IMR-90 (cell line): ENCODE results near the gene RALGAPA1. TPM values are rescaled to one million over a fixed set of nuclear protein-coding genes. Genes with fewer than 3 reads are reported as not detected.

Experiments used
- ATAC-seq: fragments of 200-7000 bp; cut with Tn5 transposase; 2 replicates; pipeline ENCODE4 v1.9.1; 2020; ENCODE audit warnings: low read depth, mild to moderate bottlenecking, moderate library complexity
- BruUV-seq: library from RNA; stranded (reverse); fragments of 400-500 nt; replicated peaks from 2 replicates; lab custom pipeline; 2021; lab: Mats Ljungman, UMichigan
- CTCF ChIA-PET: fragments of 300-600 bp; formaldehyde crosslinking; extraction: SDS; loops from one replicate; lab custom pipeline; 2021; ENCODE audit warnings: antibody characterized with exemption; lab: Yijun Ruan, JAX
- POLR2A ChIA-PET: fragments of 300-600 bp; sonication (Branson Sonifier 250); formaldehyde crosslinking; loops from one replicate; lab custom pipeline; 2022; ENCODE audit warnings: antibody characterized with exemption; ENCODE audit not compliant: unreplicated experiment; lab: Charles Lee
- DNase-seq: peaks from one replicate; pipeline ENCODE4 v3.0.0; 2013
- H2AFZ ChIP-seq: replicated peaks from 2 replicates; pipeline ENCODE3; 2013; ENCODE audit warnings: low read length, mild to moderate bottlenecking; ENCODE audit not compliant: poor library complexity
- H2AK5ac ChIP-seq: 2 replicates; pipeline ENCODE4 v1.6.1; 2013; ENCODE audit warnings: low read depth, low read length, inconsistent platforms
- H2AK9ac ChIP-seq: replicated peaks from 2 replicates; pipeline ENCODE3; 2013; ENCODE audit warnings: mild to moderate bottlenecking, low read depth, low read length, moderate library complexity; ENCODE audit not compliant: poor library complexity
- H2BK120ac ChIP-seq: 2 replicates; pipeline ENCODE4 v1.6.1; 2013; ENCODE audit warnings: low read depth, low read length, inconsistent platforms
- H2BK15ac ChIP-seq: 3 replicates; pipeline ENCODE4 v1.6.1; 2013; ENCODE audit warnings: low read depth, low read length, inconsistent platforms
- H2BK20ac ChIP-seq: 2 replicates; pipeline ENCODE4 v1.6.1; 2013; ENCODE audit warnings: low read depth, mild to moderate bottlenecking, inconsistent platforms, low read length, moderate library complexity
- H2BK5ac ChIP-seq: 2 replicates; pipeline ENCODE4 v1.6.1; 2013; ENCODE audit warnings: mild to moderate bottlenecking, low read depth, low read length, inconsistent platforms; ENCODE audit not compliant: poor library complexity, severe bottlenecking
- H3K14ac ChIP-seq: replicated peaks from 2 replicates; pipeline ENCODE4 v1.6.1; 2013; ENCODE audit warnings: low read depth, low read length, inconsistent platforms
- H3K18ac ChIP-seq: 2 replicates; pipeline ENCODE4 v1.6.1; 2013; ENCODE audit warnings: low read depth, low read length, control low read depth
- H3K23ac ChIP-seq: 2 replicates; pipeline ENCODE4 v1.6.1; 2013; ENCODE audit warnings: low read depth, low read length, inconsistent platforms
- H3K27ac ChIP-seq: 2 replicates; pipeline ENCODE4 v1.5.1; 2013; ENCODE audit warnings: mild to moderate bottlenecking, control low read depth, low read length; ENCODE audit not compliant: insufficient read depth
- H3K27me3 ChIP-seq: 2 replicates; pipeline ENCODE4 v1.6.1; 2013; ENCODE audit warnings: low read length; ENCODE audit not compliant: control insufficient read depth, insufficient read depth
- H3K36me3 ChIP-seq: 2 replicates; pipeline ENCODE4 v1.6.1; 2013; ENCODE audit warnings: low read length, mixed read lengths; ENCODE audit not compliant: control insufficient read depth, insufficient read depth
- H3K4ac ChIP-seq: 2 replicates; pipeline ENCODE4 v1.6.1; 2013; ENCODE audit warnings: low read depth, low read length, inconsistent platforms
- H3K4me1 ChIP-seq: 2 replicates; pipeline ENCODE4 v1.6.1; 2013; ENCODE audit warnings: low read length, mixed read lengths; ENCODE audit not compliant: control insufficient read depth, insufficient read depth
- H3K4me2 ChIP-seq: 2 replicates; pipeline ENCODE4 v1.6.1; 2013; ENCODE audit warnings: low read depth, mild to moderate bottlenecking, control low read depth, low read length, moderate library complexity
- H3K4me3 ChIP-seq: 2 replicates; pipeline ENCODE4 v1.5.1; 2013; ENCODE audit warnings: low read depth, mild to moderate bottlenecking, control low read depth, low read length, moderate library complexity; ENCODE audit not compliant: insufficient read depth
- H3K56ac ChIP-seq: 2 replicates; pipeline ENCODE4 v1.6.1; 2013; ENCODE audit warnings: low read length, inconsistent platforms; ENCODE audit not compliant: insufficient read depth; ENCODE audit errors: extremely low read depth
- H3K79me1 ChIP-seq, 2 experiments: 2 replicates each; pipeline ENCODE4 v1.6.1; 2013; ENCODE audit warnings: low read length in 2 of 2, inconsistent platforms in 1 of 2, low read depth in 1 of 2
- H3K9ac ChIP-seq: 2 replicates; pipeline ENCODE4 v1.6.1; 2013; ENCODE audit warnings: low read depth, low read length, control low read depth
- H3K9me1 ChIP-seq: 2 replicates; pipeline ENCODE4 v1.6.1; 2013; ENCODE audit warnings: low read length, inconsistent platforms; ENCODE audit not compliant: insufficient read depth
- H3K9me3 ChIP-seq: 2 replicates; pipeline ENCODE4 v1.6.1; 2013; ENCODE audit warnings: low read length; ENCODE audit not compliant: control insufficient read depth, insufficient read depth
- H4K20me1 ChIP-seq: 2 replicates; pipeline ENCODE4 v1.6.1; 2013; ENCODE audit warnings: low read length, inconsistent platforms; ENCODE audit not compliant: insufficient read depth
- H4K5ac ChIP-seq: 2 replicates; pipeline ENCODE4 v1.6.1; 2013; ENCODE audit warnings: mild to moderate bottlenecking, low read depth, low read length, control low read depth
- H4K8ac ChIP-seq, 2 experiments: 2 replicates each; pipeline ENCODE4 v1.6.1; 2013; ENCODE audit warnings: low read depth in 2 of 2, low read length in 2 of 2, control low read depth in 1 of 2, inconsistent platforms in 1 of 2
- H4K91ac ChIP-seq: 2 replicates; pipeline ENCODE4 v1.6.1; 2013; ENCODE audit warnings: low read depth, low read length, inconsistent platforms; ENCODE audit not compliant: insufficient read depth
- BHLHE40 ChIP-seq: fragments of 150-350 bp; IDR thresholded peaks from 2 replicates; pipeline ENCODE4 v1.6.1; 2016; ENCODE audit warnings: mild to moderate bottlenecking, low read depth, low read length
- CEBPB ChIP-seq: IDR thresholded peaks from 2 replicates; pipeline ENCODE4 v1.6.1; 2012; ENCODE audit warnings: low read depth, low read length, improper control_type of control experiment
- CHD1 ChIP-seq: IDR thresholded peaks from 2 replicates; pipeline ENCODE4 v1.6.1; 2012; ENCODE audit warnings: low read depth, low read length, improper control_type of control experiment
- ELK1 ChIP-seq: fragments of 150-350 bp; IDR thresholded peaks from 2 replicates; pipeline ENCODE4 v1.6.1; 2016; ENCODE audit warnings: low read depth, mild to moderate bottlenecking, low read length, moderate library complexity, borderline replicate concordance
- MAZ ChIP-seq: IDR thresholded peaks from 2 replicates; pipeline ENCODE4 v1.6.1; 2012; ENCODE audit warnings: low read depth, mild to moderate bottlenecking, low read length, improper control_type of control experiment, moderate library complexity, borderline replicate concordance
- MXI1 ChIP-seq: IDR thresholded peaks from 2 replicates; pipeline ENCODE4 v1.6.1; 2012; ENCODE audit warnings: low read depth, mild to moderate bottlenecking, low read length, moderate library complexity, borderline replicate concordance
- POLR2A ChIP-seq: IDR thresholded peaks from 2 replicates; pipeline ENCODE4 v1.6.1; 2012; ENCODE audit warnings: mild to moderate bottlenecking, low read depth, low read length
- RAD21 ChIP-seq: IDR thresholded peaks from 2 replicates; pipeline ENCODE4 v1.6.1; 2012; ENCODE audit warnings: low read length, improper control_type of control experiment
- RFX5 ChIP-seq: IDR thresholded peaks from 2 replicates; pipeline ENCODE4 v1.8.0; 2012; ENCODE audit warnings: low read depth, mild to moderate bottlenecking, low read length, moderate library complexity
- SMC3 ChIP-seq: fragments of 150-350 bp; IDR thresholded peaks from 2 replicates; pipeline ENCODE4 v1.6.1; 2016; ENCODE audit warnings: low read depth, mild to moderate bottlenecking, antibody characterized with exemption, low read length, moderate library complexity
- WGBS, 2 experiments: methylation state at CpG; one replicate each; pipeline versions ENCODE4 v1.1.5 to v1.1.7; 2013; ENCODE audit warnings: missing lambda C conversion rate in 2 of 2; ENCODE audit not compliant: insufficient read length in 1 of 2; ENCODE audit errors: extremely low coverage in 2 of 2; 5-methylcytosine and 5-hydroxymethylcytosine counted together
- dilution Hi-C: fragments of 300-500 bp; cut with HindIII; formaldehyde crosslinking; loops from one replicate; pipeline ENCODE4 v1.14.3; 2018; ENCODE audit warnings: low sequenced_read_pairs; ENCODE audit not compliant: unreplicated experiment
- in situ Hi-C: fragments of 300-500 bp; cut with MboI; formaldehyde crosslinking; loops from 3 replicates; pipeline ENCODE4 v1.14.3; 2019; ENCODE audit warnings: low sequenced_read_pairs, inconsistent platforms, mixed read lengths
- intact Hi-C: fragments of 100-400 bp; cut with micrococcal nuclease; formaldehyde crosslinking; loops from 2 replicates; pipeline ENCODE4 v1.10.0; 2022
- polyA plus RNA-seq, 3 experiments: library from polyadenylated mRNA; depleted of rRNA; stranded (reverse); fragments of >200 nt; gene quantifications; 2 replicates each; pipeline ENCODE4 v1.2.3, GENCODE V29; 2012; ENCODE audit warnings: low replicate concordance in 1 of 3
- total RNA-seq: library from RNA; depleted of rRNA; stranded (reverse); fragments of >200 nt; gene quantifications from 2 replicates; pipeline ENCODE4 v1.2.3, GENCODE V29; 2012
- TF ChIP-seq, protein P1 (sequence below): fragments of 150-350 bp; IDR thresholded peaks from 2 replicates; pipeline ENCODE4 v1.6.1; 2017; ENCODE audit warnings: mild to moderate bottlenecking, antibody characterized with exemption, low read length, low read depth

RALGAPA1 gene
- total and polyA plus RNA-seq, 2 of the 4 experiments (the other 2 are of a cell fraction): 5.1 to 25.6 TPM

DNA sequence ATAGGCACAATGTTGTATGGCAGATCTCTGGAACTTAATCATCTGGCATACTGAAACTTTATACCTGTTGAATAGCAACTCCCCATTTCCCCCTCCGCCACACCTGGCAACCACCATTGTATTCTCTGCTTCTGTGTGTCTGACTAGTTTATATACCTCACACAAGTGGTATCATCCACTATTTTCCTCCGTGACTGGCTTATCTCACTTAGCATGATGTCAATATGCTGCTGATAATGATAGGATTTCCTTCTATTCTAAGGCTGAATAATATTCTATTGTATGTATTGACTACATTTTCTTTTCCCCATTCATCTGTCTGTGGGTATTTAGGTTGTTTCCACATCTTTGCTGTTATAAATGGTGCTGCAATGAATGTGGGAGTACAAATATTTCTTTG lies 38.5 kb upstream of the RALGAPA1 start:
- ChIA-PET POLR2A (no interaction called here), CTCF (no interaction called here)
- no peak overlapping the region for H3K27ac ChIP-seq
- no peak overlapping the region for H4K8ac ChIP-seq
- H4K5ac ChIP-seq: no peak overlapping the region
- DNase-seq: no peak
- H4K20me1 ChIP-seq: no peaks in the 10 kb centered on the region
- no peak overlapping the region for H2AK5ac ChIP-seq
- H2BK15ac ChIP-seq: no peak overlapping the region
- no peak overlapping the region for H3K9ac ChIP-seq
- intact Hi-C loops (no loop called here), dilution Hi-C loops (no loop called here), in situ Hi-C loops (no loop called here)
- no peak overlapping the region for H4K91ac ChIP-seq
- no peak for ATAC-seq
- H2AFZ ChIP-seq: no peak overlapping the region
- no CpG with 5 or more reads among the region's 2 CpGs for WGBS, 2 experiments
- no peak overlapping the region for H2BK5ac ChIP-seq
- no peak overlapping the region for H3K56ac ChIP-seq
- H3K23ac ChIP-seq: no peak overlapping the region
- H3K79me1 ChIP-seq: peaks cover 0 to 3% of the 10 kb centered on the region in 2 experiments; a peak in 2 of 4 replicates
- H2AK9ac ChIP-seq: no peak overlapping the region
- no peak overlapping the region for H2BK20ac ChIP-seq
- H3K4me1 ChIP-seq: no peaks in the 10 kb centered on the region
- no peaks in the 10 kb centered on the region for H3K9me1 ChIP-seq
- H3K27me3 ChIP-seq: no peaks in the 10 kb centered on the region
- H3K14ac ChIP-seq: no peak overlapping the region
- H3K4ac ChIP-seq: no peak overlapping the region
- H2BK120ac ChIP-seq: no peak overlapping the region
- H3K4me2 ChIP-seq: no peak overlapping the region
- 0 out of 2 replicates have a peak, but pooled peaks cover 3% of the 10 kb centered on the region for H3K9me3 ChIP-seq
- no peak overlapping the region for H3K4me3 ChIP-seq
- H3K18ac ChIP-seq: no peak overlapping the region
- peaks cover 11% of the 10 kb centered on the region; the same call in 1 of the 2 replicates for H3K36me3 ChIP-seq
- BruUV-seq: no TSS peak
- TF ChIP-seq MXI1 (no peak), POLR2A (no peak), SMC3 (no peak), MAZ (no peak), RFX5 (no peak), CHD1 (no peak), RAD21 (no peak), CEBPB (no peak), ELK1 (no peak), BHLHE40 (no peak)
- TF ChIP-seq, protein P1, sequence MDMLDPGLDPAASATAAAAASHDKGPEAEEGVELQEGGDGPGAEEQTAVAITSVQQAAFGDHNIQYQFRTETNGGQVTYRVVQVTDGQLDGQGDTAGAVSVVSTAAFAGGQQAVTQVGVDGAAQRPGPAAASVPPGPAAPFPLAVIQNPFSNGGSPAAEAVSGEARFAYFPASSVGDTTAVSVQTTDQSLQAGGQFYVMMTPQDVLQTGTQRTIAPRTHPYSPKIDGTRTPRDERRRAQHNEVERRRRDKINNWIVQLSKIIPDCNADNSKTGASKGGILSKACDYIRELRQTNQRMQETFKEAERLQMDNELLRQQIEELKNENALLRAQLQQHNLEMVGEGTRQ: no peak
